ENCODE measurements around the gene PLEK. TPM values are rescaled to one million over a fixed set of nuclear protein-coding genes. Genes with fewer than 3 reads are reported as not detected.

Gene PLEK
- total and polyA plus RNA-seq, 10 donors = 49.1 to 202 (median 101) TPM

- Histone ChIP-seq H3K4me3 (no peak overlapping the region), H3K36me3 (no peaks in the 10 kb centered on the region), H3K27ac (peak overlapping the region in 1 of 8 donors; percentile 78), H3K4me1 (peaks cover 33 to 73% (median 45%) of the 10 kb centered on the region in 6 donors), H3K27me3 (replicated peaks in 1 of 7) (no peaks in the 10 kb centered on the region), H3K9me3 (no peaks in the 10 kb centered on the region)
- DNase-seq = no peak
- intact Hi-C loops (cut with DNase I; ENCODE audit: low total_unique reads) = no loop called here
- TF ChIP-seq POLR2AphosphoS5 (IDR thresholded peaks at IDR 0.05) (no peak), POLR2A (IDR thresholded peaks at IDR 0.05) (no peak), CTCF (IDR thresholded peaks at IDR 0.05 in 8 of 11, conservative IDR thresholded peaks at IDR 0.05 in 3 of 11) (no peak)
These were observed 49.4 kb downstream of the PLEK start for GRCh38 chr2:68414452-68414851.

GRCh38 chr2:68414876-68415275, 49.8 kb downstream of the PLEK start:
- intact Hi-C loops (cut with DNase I; ENCODE audit: low total_unique reads) = no loop called here
- no peak overlapping the region for H3K4me3 ChIP-seq
- no peaks in the 10 kb centered on the region for H3K9me3 ChIP-seq
- WGBS, 5 donors = 74 to 92% (median 76%) methylated on average over 3 of the region's 3 CpGs
- TF ChIP-seq CTCF (IDR thresholded peaks at IDR 0.05 in 8 of 11, conservative IDR thresholded peaks at IDR 0.05 in 3 of 11) (no peak), POLR2A (IDR thresholded peaks at IDR 0.05) (no peak), POLR2AphosphoS5 (IDR thresholded peaks at IDR 0.05) (no peak)
- H3K27me3 ChIP-seq (replicated peaks in 1 of 7) = no peaks in the 10 kb centered on the region
- peak overlapping the region in 1 of 8 donors; percentile 78 for H3K27ac ChIP-seq
- H3K4me1 ChIP-seq = peaks cover 33 to 76% (median 48%) of the 10 kb centered on the region in 6 donors
- no peaks in the 10 kb centered on the region for H3K36me3 ChIP-seq
- no peak for DNase-seq

- DNase-seq = no peak
- Histone ChIP-seq H3K4me3 (no peak overlapping the region), H3K27ac (no peak overlapping the region), H3K4me1 (peaks cover 34 to 78% (median 55%) of the 10 kb centered on the region in 6 donors), H3K27me3 (replicated peaks in 1 of 7) (no peaks in the 10 kb centered on the region), H3K9me3 (no peaks in the 10 kb centered on the region), H3K36me3 (no peaks in the 10 kb centered on the region)
- TF ChIP-seq POLR2AphosphoS5 (IDR thresholded peaks at IDR 0.05) (no peak), POLR2A (IDR thresholded peaks at IDR 0.05) (no peak), CTCF (IDR thresholded peaks at IDR 0.05 in 8 of 11, conservative IDR thresholded peaks at IDR 0.05 in 3 of 11) (no peak)
- intact Hi-C loops (cut with DNase I; ENCODE audit: low total_unique reads) = no loop called here
These were observed 50.4 kb downstream of the PLEK start for GRCh38 chr2:68415521-68415920.

GRCh38 chr2:68416081-68416675, 51.1 kb downstream of the PLEK start:
- peaks cover 34 to 77% (median 50%) of the 10 kb centered on the region in 6 donors for H3K4me1 ChIP-seq
- intact Hi-C loops (cut with DNase I; ENCODE audit: low total_unique reads) = no loop called here
- 93 to 98% (median 96%) methylated on average over 8 to 9 of the region's 9 CpGs for WGBS, 5 donors

More at GRCh38 chr2:68416081-68416675, 51.1 kb downstream of the PLEK start:
- no peak for DNase-seq
- Histone ChIP-seq H3K4me3 (no peak overlapping the region), H3K36me3 (no peaks in the 10 kb centered on the region), H3K9me3 (no peaks in the 10 kb centered on the region), H3K27me3 (replicated peaks in 1 of 7) (no peaks in the 10 kb centered on the region), H3K27ac (no peak overlapping the region)
- no peak for TF ChIP-seq POLR2A (IDR thresholded peaks at IDR 0.05)
- no peak for TF ChIP-seq CTCF (IDR thresholded peaks at IDR 0.05 in 8 of 11, conservative IDR thresholded peaks at IDR 0.05 in 3 of 11)
- TF ChIP-seq POLR2AphosphoS5 (IDR thresholded peaks at IDR 0.05) = no peak

Measured in spleen (tissue), 11 donors.